BE2C (cell line): ENCODE results near the gene COX8A.

ENCODE experiments used
- DNase-seq: peaks from one replicate; pipeline ENCODE4 v3.0.0-alpha.2; 2020
- H3K27me3 ChIP-seq: fragments of 250-450 bp; sonication (Bioruptor Pico); 2 replicates; pipeline ENCODE4 v1.5.1; 2020; ENCODE audit warnings: mild to moderate bottlenecking
- H3K36me3 ChIP-seq: fragments of 250-450 bp; sonication (Bioruptor Pico); 2 replicates; pipeline ENCODE4 v1.5.1; 2020; ENCODE audit warnings: mild to moderate bottlenecking
- H3K4me1 ChIP-seq: fragments of 250-450 bp; sonication (Bioruptor Pico); 2 replicates; pipeline ENCODE4 v1.5.1; 2020
- H3K4me3 ChIP-seq: 2 replicates; pipeline ENCODE4 v1.5.1; 2011; ENCODE audit warnings: low read depth, low read length
- H3K9me3 ChIP-seq: fragments of 250-450 bp; sonication (Bioruptor Pico); 2 replicates; pipeline ENCODE4 v1.5.1; 2020
- CTCF ChIP-seq: IDR thresholded peaks from 2 replicates; pipeline ENCODE4 v1.5.1; 2012; ENCODE audit warnings: mild to moderate bottlenecking, low read depth, low read length

Gene COX8A

DNA sequence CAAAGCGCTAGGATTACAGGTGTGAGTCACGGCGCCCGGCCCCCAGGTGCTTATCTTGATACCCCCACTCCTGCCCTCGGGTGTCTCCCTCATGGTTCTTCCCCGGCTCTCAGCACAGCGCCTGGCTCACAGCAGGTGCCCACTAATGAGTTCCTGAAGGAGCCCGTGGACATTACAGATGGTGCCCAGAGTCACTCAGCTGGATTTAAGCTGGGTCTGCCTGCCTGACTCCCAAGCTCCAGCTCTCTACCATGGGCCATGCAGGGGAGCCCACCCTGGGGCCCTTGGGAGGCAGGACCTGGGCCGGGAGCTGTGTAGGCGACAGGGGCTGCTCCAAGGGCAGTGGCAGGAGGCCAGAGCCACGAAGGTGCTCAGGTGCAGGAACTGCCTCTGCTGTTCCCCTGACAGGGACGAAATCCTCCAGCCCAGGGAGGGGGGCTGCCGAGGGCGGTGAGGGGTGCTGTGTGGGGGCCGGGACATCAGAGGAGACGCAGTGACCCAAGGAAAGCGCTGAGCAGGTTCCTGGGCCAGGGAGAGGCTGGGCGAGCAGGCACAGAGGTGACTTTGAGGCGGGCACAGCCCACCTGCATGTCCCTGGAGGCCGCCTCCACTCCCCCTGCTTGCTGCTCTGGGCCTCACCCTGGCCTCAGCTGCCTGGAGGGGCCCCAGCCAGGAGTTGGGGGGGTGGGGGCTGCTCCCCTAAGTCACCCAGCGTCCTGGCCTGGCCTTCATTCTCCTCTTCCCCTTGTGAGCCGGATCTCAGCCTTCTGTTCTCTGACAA lies 46.7 kb downstream of the COX8A start:
- no peak for DNase-seq
- H3K4me3 ChIP-seq = no peak overlapping the region
- no peaks in the 10 kb centered on the region for H3K9me3 ChIP-seq
- H3K36me3 ChIP-seq = no peaks in the 10 kb centered on the region
- TF ChIP-seq CTCF = no peak
- H3K27me3 ChIP-seq = no peaks in the 10 kb centered on the region
- H3K4me1 ChIP-seq = no peaks in the 10 kb centered on the region

DNA sequence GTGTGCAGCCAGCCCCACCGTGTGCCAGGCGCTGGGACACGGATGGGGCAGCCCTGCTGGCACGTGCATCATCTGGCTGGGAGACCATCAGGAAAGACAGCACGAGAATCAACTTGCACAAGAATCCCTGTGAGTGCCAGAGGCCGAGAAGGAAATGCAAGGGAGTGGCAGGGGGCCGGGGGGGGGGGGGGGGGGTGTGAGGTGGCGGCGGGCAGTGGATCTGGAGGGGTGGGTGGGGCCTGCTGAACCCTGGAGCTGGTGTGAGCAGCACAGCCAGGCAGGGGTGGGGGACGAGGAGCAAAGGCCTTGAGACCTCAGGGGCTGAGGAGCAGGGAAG lies 47.3 kb downstream of the COX8A start:
- TF ChIP-seq CTCF = no peak
- Histone ChIP-seq H3K27me3 (no peaks in the 10 kb centered on the region), H3K4me1 (no peaks in the 10 kb centered on the region), H3K4me3 (no peak overlapping the region), H3K9me3 (no peaks in the 10 kb centered on the region), H3K36me3 (no peaks in the 10 kb centered on the region)
- no peak for DNase-seq

DNA sequence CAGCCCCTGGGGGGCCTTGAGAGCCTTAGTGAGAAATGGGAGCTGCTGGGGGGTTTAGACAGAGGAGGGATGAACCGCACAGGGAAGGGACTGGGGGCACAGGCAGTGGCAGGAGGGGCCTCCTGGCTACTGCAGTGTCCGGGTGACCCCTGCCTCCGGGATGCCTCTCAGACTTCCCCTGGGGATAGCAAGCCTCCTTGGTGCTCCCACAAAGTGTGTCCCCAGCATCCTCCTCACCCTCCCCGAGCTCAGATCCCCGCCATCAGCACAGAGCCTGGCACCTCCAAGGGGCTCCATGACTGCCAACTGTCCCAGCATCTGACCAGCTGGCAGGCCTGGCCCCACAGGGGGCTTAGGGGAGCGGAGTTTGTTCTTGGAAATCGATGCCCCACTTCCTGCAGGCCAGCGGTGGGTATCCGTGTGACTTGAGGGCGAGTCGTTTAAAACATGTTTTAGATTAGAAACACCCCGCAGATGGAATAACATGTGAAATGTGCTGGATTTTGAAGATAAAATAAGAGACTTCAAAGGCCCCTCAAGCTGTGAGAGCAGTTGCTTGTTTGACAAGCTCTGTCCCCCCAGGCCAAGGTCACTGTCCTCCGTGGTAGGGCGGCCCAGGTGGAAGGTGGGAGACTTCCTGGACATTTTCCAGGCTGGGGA lies 47.8 kb downstream of the COX8A start:
- Histone ChIP-seq H3K9me3 (no peaks in the 10 kb centered on the region), H3K4me1 (no peaks in the 10 kb centered on the region), H3K36me3 (no peaks in the 10 kb centered on the region), H3K4me3 (no peak overlapping the region), H3K27me3 (no peaks in the 10 kb centered on the region)
- no peak for TF ChIP-seq CTCF
- no peak for DNase-seq

GRCh38 chr11:64023712-64024710 lies 49.6 kb downstream of the COX8A start:
- no peak overlapping the region for H3K4me3 ChIP-seq
- no peaks in the 10 kb centered on the region for H3K36me3 ChIP-seq
- H3K9me3 ChIP-seq = no peaks in the 10 kb centered on the region
- H3K27me3 ChIP-seq = no peaks in the 10 kb centered on the region
- no peak for DNase-seq
- no peak for TF ChIP-seq CTCF
- H3K4me1 ChIP-seq = no peaks in the 10 kb centered on the region

GRCh38 chr11:64025205-64025604 lies 50.8 kb downstream of the COX8A start:
- H3K4me1 ChIP-seq = no peaks in the 10 kb centered on the region
- DNase-seq = no peak
- TF ChIP-seq CTCF = no peak

More at GRCh38 chr11:64025205-64025604, 50.8 kb downstream of the COX8A start:
- no peaks in the 10 kb centered on the region for H3K9me3 ChIP-seq
- H3K4me3 ChIP-seq = no peak overlapping the region
- no peaks in the 10 kb centered on the region for H3K36me3 ChIP-seq
- no peaks in the 10 kb centered on the region for H3K27me3 ChIP-seq
